Effector memory CD4-positive, alpha-beta T cell (primary cell): ENCODE results near the gene TSEN34.
A peak's percentile ranks its signal among the peaks of the same experiment; 100 is the strongest.
"Not testable (repeated sequence)": the region's sequence is repeated elsewhere in the genome, so short reads cannot be mapped to it uniquely, and the experiment has no call there.

Source experiments
- DNase-seq, 3 donors: peaks; one replicate each; pipeline ENCODE4 v3.0.0-alpha.2; 2020
- H3K27ac ChIP-seq: 2 replicates; pipeline ENCODE4 v1.7.0; 2013; ENCODE audit warnings: mild to moderate bottlenecking, low read length, moderate library complexity; ENCODE audit not compliant: insufficient read depth, poor library complexity, severe bottlenecking
- H3K27me3 ChIP-seq: replicated peaks from 2 replicates; pipeline ENCODE4 v1.7.0; 2013; ENCODE audit warnings: mild to moderate bottlenecking, low read length; ENCODE audit not compliant: insufficient read depth, control insufficient read depth, poor library complexity, severe bottlenecking
- H3K36me3 ChIP-seq: 2 replicates; pipeline ENCODE4 v1.7.0; 2013; ENCODE audit warnings: mild to moderate bottlenecking, low read length, moderate library complexity; ENCODE audit not compliant: control insufficient read depth, insufficient read depth
- H3K4me1 ChIP-seq: 2 replicates; pipeline ENCODE4 v1.7.0; 2013; ENCODE audit warnings: low read length, mild to moderate bottlenecking; ENCODE audit not compliant: control insufficient read depth, insufficient read depth, poor library complexity, severe bottlenecking
- H3K4me3 ChIP-seq: 2 replicates; pipeline ENCODE4 v1.7.0; 2013; ENCODE audit warnings: low read length, low read depth, mild to moderate bottlenecking; ENCODE audit not compliant: insufficient read depth, poor library complexity, severe bottlenecking
- H3K9me3 ChIP-seq: 2 replicates; pipeline ENCODE4 v1.7.0; 2013; ENCODE audit warnings: mild to moderate bottlenecking, low read length, moderate library complexity; ENCODE audit not compliant: control insufficient read depth

Gene TSEN34

DNA sequence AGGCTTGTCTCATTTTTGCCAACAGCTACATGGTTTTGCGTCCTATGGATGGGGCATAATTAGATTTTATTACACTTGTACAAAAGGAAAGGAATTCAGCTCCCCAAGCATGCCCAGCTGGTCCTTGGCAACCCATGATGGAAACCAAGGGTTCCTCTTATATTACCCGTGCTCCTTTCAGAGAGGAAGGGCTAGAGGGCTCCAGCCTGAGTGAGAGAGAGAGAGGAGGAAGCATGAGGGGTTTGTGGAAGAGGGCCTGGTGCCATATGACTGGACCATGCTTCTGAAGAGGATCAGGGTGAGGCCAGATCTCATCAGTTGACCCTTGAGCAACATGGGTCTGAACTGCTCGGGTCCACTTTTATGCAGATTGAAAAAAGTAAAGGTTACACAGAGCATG is 6.0 kb downstream of the TSEN34 start:
- Histone ChIP-seq H3K4me1 (peaks cover 11% of the 10 kb centered on the region), H3K9me3 (no peaks in the 10 kb centered on the region), H3K36me3 (peaks cover 21% of the 10 kb centered on the region), H3K27me3 (no peaks in the 10 kb centered on the region), H3K27ac (no peak overlapping the region), H3K4me3 (no peak overlapping the region)
- no peak for DNase-seq

DNA sequence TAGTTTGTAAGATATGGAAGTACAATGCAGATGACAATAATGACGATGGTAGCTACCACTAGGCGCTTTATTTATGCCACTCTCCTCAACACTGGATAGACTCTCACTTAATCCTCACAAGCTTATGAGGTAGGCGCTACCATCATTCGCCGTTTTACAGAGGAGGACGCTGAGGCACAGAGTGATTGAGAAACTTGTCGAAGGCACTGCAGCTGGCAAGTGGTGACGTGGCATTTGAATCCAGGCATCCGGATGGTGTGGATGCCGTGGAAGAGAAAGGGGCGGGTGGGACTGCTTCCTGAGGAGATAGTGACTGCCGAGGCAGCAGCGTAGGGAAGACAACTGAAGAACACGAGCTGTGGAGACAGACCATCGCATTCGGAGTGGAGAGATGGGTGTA is 8.3 kb downstream of the TSEN34 start:
- no peak for DNase-seq
- Histone ChIP-seq H3K9me3 (no peaks in the 10 kb centered on the region), H3K27ac (no peak overlapping the region), H3K36me3 (peaks cover 30% of the 10 kb centered on the region), H3K4me1 (peaks cover 26% of the 10 kb centered on the region), H3K4me3 (no peak overlapping the region), H3K27me3 (no peaks in the 10 kb centered on the region)

DNA sequence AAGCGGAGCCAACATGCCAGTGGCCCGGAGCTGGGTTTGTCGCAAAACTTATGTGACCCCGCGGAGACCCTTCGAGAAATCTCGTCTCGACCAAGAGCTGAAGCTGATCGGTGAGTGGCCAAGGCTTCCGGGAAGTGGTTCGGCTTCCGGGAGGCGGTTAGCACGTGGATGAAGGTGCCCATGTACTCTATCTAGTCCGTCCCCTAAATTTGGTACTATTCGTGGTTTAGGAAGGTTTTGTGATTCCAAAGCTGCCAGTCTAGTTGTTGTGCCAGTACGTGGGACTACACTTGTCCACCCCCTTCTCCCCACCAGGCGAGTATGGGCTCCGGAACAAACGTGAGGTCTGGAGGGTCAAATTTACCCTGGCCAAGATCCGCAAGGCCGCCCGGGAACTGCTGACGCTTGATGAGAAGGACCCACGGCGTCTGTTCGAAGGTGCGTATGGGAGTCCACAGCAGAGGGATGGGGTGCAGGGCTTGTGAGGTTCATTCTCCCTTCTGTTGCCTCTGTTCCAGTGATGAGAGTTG is 10.1 kb downstream of the TSEN34 start:
- no peak for DNase-seq
- H3K36me3 ChIP-seq = peaks cover 41% of the 10 kb centered on the region
- H3K9me3 ChIP-seq = no peaks in the 10 kb centered on the region
- peak overlapping the region; percentile 94 for H3K27ac ChIP-seq
- no peaks in the 10 kb centered on the region for H3K27me3 ChIP-seq
- peak overlapping the region; percentile 84 for H3K4me3 ChIP-seq
- H3K4me1 ChIP-seq = peaks cover 26% of the 10 kb centered on the region

DNA sequence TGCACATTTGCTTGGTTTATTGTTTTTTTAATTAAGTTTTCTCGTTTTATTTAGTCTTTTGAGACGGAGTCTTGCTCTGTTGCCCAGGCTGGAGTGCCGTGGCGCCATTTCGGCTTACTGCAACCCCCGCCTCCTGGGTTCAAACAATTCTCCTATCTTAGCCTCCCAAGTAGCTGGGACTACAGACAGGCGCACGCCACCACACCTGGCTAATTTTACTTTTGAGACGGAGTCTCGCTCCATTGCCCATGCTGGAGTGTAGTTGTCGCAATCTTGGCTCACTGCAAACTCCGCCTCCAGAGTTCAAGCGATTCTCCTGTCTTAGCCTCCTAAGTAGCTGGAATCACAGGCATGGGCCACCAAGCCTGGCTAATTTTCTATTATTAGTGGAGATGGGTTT is 10.9 kb downstream of the TSEN34 start:
- H3K4me3 ChIP-seq = peak overlapping the region; percentile 84
- H3K9me3 ChIP-seq = no peaks in the 10 kb centered on the region
- peaks cover 48% of the 10 kb centered on the region for H3K36me3 ChIP-seq
- no peak for DNase-seq
- peaks cover 32% of the 10 kb centered on the region for H3K4me1 ChIP-seq
- no peaks in the 10 kb centered on the region for H3K27me3 ChIP-seq
- peak overlapping the region; percentile 94 for H3K27ac ChIP-seq

DNA sequence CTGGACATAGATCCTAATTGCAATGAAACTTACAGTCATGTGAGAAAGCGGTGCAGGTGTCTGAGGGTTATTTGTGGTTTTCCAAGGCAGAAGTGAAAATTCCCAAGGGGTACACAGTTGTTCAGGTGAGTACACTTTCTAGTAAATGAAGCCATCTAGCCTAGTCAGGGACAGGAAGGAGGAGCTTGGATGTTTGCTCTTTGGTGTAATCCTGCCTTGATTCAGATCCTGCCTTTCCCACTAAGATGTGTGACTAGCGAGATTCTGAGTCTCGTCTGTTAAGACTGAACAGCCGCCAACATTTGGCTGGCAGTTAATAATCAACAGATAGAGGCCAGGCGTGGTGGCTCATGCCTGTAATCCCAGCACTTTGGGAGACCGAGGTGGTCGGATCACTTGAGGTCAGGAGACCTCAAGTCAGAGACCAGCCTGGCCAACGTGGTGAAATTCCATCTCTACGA is 12.1 kb downstream of the TSEN34 start:
- Histone ChIP-seq H3K27me3 (no peaks in the 10 kb centered on the region), H3K4me1 (peaks cover 44% of the 10 kb centered on the region), H3K9me3 (no peaks in the 10 kb centered on the region), H3K36me3 (peaks cover 58% of the 10 kb centered on the region), H3K27ac (no peak overlapping the region), H3K4me3 (no peak overlapping the region)
- DNase-seq = no peak

DNA sequence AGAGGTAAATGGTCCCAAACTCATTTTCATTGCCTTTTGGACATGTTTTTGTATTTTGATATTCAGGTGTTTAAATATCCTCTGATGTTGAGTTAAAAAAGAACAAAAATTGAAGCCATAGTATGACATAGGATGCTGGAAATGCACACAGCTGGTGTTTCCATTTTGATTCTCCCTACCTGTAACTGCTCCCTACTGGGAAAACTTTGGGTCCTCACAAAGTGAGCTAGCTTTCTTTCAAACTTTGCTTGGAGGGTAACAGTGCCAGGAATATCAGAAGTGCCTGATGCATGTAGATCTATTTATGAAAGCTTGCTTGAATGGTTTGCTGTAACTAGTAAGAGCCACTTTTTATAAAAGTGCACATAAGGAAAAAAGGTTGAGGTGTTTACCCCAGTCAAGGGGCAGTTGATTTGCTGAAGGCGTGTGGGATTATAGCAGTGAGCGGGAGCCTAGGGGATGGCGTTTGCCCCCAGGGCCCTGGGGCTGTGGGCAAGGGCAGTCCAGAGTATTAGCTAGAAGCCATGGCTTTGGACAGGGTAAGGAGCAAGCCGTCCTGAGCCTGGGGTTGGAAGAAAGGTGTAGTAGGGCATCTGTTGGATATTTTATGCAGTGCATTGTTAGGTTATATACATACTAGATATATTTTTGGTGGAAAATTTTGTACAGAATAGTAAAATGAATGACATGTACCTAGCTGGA is 13.8 kb downstream of the TSEN34 start:
- no peak overlapping the region for H3K4me3 ChIP-seq
- H3K27ac ChIP-seq = no peak overlapping the region
- H3K4me1 ChIP-seq = peaks cover 53% of the 10 kb centered on the region

DNA sequence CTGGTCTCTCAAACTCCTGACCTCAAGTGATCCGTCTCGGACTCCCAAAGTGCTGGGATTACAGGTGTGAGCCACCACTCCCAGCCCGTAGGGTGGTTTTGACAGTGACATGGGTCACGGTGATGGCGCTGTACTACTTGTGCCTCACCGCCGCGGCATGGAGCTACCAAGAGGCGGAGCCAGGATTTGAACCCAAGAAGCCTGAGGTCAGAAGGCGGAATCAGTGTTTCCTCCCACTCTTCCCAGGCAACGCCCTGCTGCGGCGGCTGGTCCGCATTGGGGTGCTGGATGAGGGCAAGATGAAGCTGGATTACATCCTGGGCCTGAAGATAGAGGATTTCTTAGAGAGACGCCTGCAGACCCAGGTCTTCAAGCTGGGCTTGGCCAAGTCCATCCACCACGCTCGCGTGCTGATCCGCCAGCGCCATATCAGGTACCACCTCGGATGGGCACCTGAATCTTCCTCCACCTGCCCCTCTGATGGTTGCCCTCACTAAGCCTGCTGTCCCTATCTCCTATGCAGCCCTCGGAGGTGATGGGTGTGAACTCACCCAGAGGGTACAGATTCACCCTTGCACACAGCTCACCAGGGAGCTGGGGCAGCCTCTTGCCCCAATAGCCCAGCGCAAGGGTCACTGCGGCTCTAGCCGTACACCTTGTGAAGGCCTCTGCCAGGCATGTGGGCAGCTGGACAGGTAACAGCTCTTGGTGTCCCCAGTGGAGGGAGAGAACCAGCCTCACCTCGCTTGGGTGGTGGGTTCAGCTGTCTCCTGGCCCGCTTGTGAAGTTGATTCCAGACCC is 15.1 kb downstream of the TSEN34 start:
- Histone ChIP-seq H3K9me3 (no peaks in the 10 kb centered on the region), H3K27ac (no peak overlapping the region), H3K4me3 (no peak overlapping the region), H3K36me3 (peaks cover 58% of the 10 kb centered on the region), H3K4me1 (peaks cover 59% of the 10 kb centered on the region), H3K27me3 (no peaks in the 10 kb centered on the region)
- no peak for DNase-seq

More for the DNA sequence above, 13.8 kb downstream of the TSEN34 start:
- no peaks in the 10 kb centered on the region for H3K9me3 ChIP-seq
- H3K36me3 ChIP-seq = peaks cover 58% of the 10 kb centered on the region
- no peak for DNase-seq
- no peaks in the 10 kb centered on the region for H3K27me3 ChIP-seq

DNA sequence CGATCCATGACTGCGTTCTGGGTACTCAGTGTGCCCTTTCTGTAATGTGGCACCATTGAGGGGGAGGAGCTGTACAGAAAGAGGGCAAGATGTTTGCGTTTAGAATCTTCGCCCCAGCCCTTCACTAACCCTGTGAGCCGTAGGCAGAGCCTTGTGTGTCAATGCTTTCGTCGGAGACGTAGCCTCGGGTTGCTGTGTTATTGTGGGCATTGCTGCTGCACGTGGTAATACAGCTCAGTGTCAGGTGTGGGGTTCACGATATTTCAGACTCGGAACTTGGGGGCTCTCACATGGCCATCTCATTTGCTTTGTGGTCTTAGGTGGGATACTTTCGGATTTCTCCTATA is 15.7 kb downstream of the TSEN34 start:
- H3K27me3 ChIP-seq = no peaks in the 10 kb centered on the region
- H3K4me1 ChIP-seq = peaks cover 56% of the 10 kb centered on the region
- H3K36me3 ChIP-seq = peaks cover 55% of the 10 kb centered on the region
- H3K4me3 ChIP-seq = no peak overlapping the region
- no peak overlapping the region for H3K27ac ChIP-seq
- no peaks in the 10 kb centered on the region for H3K9me3 ChIP-seq
- DNase-seq = no peak

DNA sequence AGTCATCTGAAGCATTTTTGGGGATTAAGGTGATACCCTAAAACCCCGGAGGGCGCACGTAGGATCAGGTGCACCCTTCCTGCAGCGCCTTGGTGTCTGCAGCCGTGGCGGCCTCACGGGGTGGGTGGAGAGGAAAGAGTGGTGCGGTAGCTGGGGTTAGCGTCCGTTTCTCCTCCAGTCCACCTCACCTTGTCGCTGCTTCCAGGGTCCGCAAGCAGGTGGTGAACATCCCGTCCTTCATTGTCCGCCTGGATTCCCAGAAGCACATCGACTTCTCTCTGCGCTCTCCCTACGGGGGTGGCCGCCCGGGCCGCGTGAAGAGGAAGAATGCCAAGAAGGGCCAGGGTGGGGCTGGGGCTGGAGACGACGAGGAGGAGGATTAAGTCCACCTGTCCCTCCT is 16.1 kb downstream of the TSEN34 start:
- Histone ChIP-seq H3K36me3 (peaks cover 51% of the 10 kb centered on the region), H3K4me1 (peaks cover 52% of the 10 kb centered on the region)
- H3K27me3 ChIP-seq, H3K9me3 ChIP-seq, H3K4me3 ChIP-seq, H3K27ac ChIP-seq, DNase-seq: not testable (repeated sequence)

DNA sequence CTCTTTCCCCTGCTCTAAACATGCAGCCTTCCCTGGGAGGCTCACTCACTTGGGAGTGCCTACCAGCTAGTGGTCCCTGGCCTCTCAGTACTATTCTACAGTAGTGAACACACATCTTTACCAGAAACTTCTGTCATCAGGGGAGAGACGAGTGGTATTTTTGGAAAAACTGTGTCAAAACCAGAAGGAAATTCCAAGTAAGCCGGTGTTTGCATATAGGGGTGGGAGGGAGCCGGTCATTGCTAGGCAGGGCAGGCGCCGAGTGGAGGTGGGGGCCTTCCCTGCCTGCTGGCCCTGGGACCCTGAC is 16.5 kb downstream of the TSEN34 start:
- no peak for DNase-seq
- Histone ChIP-seq H3K36me3 (peaks cover 46% of the 10 kb centered on the region), H3K9me3 (no peaks in the 10 kb centered on the region), H3K4me3 (no peak overlapping the region), H3K4me1 (peaks cover 50% of the 10 kb centered on the region), H3K27ac (no peak overlapping the region), H3K27me3 (no peaks in the 10 kb centered on the region)
